HepG2 (cell line): Measurements from ENCODE around the gene RPL41. TPM values are rescaled to one million over a fixed set of nuclear protein-coding genes. Genes with fewer than 3 reads are reported as not detected.
A peak's percentile ranks its signal among the peaks of the same experiment; 100 is the strongest.

ENCODE experiments used
- CREB3 ChIP-seq: sonication (generic); formaldehyde crosslinking; IDR thresholded peaks from 2 replicates; pipeline ENCODE4 v1.5.0; 2020; ENCODE audit warnings: missing genetic modification reagents
- NFYB ChIP-seq: sonication (generic); formaldehyde crosslinking; IDR thresholded peaks from 2 replicates; pipeline ENCODE4 v1.4.0; 2020; ENCODE audit warnings: missing genetic modification reagents
- SCMH1 ChIP-seq: sonication (generic); formaldehyde crosslinking; IDR thresholded peaks from 2 replicates; pipeline ENCODE4 v1.9.0; 2021; ENCODE audit warnings: missing genetic modification reagents, mild to moderate bottlenecking, borderline replicate concordance
- SETDB1 ChIP-seq: sonication (generic); formaldehyde crosslinking; IDR thresholded peaks from 2 replicates; pipeline ENCODE4 v1.5.1; 2020; ENCODE audit warnings: missing genetic modification reagents, mild to moderate bottlenecking, borderline replicate concordance
- SMARCE1 ChIP-seq: fragments of 450-650 bp; IDR thresholded peaks from 2 replicates; pipeline ENCODE4 v1.6.1; 2017; ENCODE audit warnings: borderline replicate concordance
- SNAPC4 ChIP-seq: sonication (generic); formaldehyde crosslinking; IDR thresholded peaks from 2 replicates; pipeline ENCODE4 v1.4.0; 2020; ENCODE audit warnings: mild to moderate bottlenecking, missing genetic modification reagents
- ZBTB33 ChIP-seq: sonication (generic); formaldehyde crosslinking; IDR thresholded peaks from 2 replicates; pipeline ENCODE4 v1.4.0; 2020; ENCODE audit warnings: missing genetic modification reagents
- ZKSCAN8 ChIP-seq: IDR thresholded peaks from 2 replicates; pipeline ENCODE4 v1.6.1; 2016; ENCODE audit warnings: borderline replicate concordance, missing genetic modification reagents, missing compliant biosample characterization
- ZNF746 ChIP-seq: sonication (generic); formaldehyde crosslinking; IDR thresholded peaks from 2 replicates; pipeline ENCODE4 v1.8.0; 2022; ENCODE audit warnings: mild to moderate bottlenecking, missing genetic modification reagents
- polyA plus RNA-seq, 8 experiments: library from polyadenylated mRNA; depleted of rRNA in 3 of 8; stranded (reverse) in 7 of 8; unstranded in 1 of 8; fragments of >200 nt; fragmentation: Illumina TruSeq in 4 of 8; extraction: Trizol in 4 of 8; gene quantifications; 2 replicates each; pipeline versions ENCODE4 v1.2.1 to v1.2.3, GENCODE V29; 2011 to 2016; ENCODE audit warnings: low read depth in 4 of 8, missing spikeins in 1 of 8, mixed read lengths in 1 of 8; ENCODE audit not compliant: insufficient read depth in 1 of 8
- total RNA-seq, 5 experiments: library from RNA; depleted of rRNA; stranded (reverse); fragments of >200 nt; fragmentation: Illumina TruSeq; extraction: Trizol; gene quantifications; 2 replicates each; pipeline ENCODE4 v1.2.3, GENCODE V29; 2016; ENCODE audit warnings: low read depth in 1 of 5
- TF ChIP-seq, protein P1 (sequence below): sonication (generic); formaldehyde crosslinking; conservative IDR thresholded peaks from 2 replicates; pipeline ENCODE4 v1.4.0; 2020; ENCODE audit warnings: missing genetic modification reagents
- TF ChIP-seq, protein P2 (sequence below): sonication (generic); formaldehyde crosslinking; IDR thresholded peaks from 2 replicates; pipeline ENCODE4 v1.4.0; 2020; ENCODE audit warnings: missing genetic modification reagents, borderline replicate concordance

The RPL41 gene
- total and polyA plus RNA-seq, 2 of the 13 experiments (the other 11 are each of a cell fraction or from before 2014, with no cell fraction given) = 4,012 to 7,670 TPM

GRCh38 chr12:56079723-56080555 lies 36.5 kb upstream of the RPL41 start, which contains the start of gene ERBB3 (continued):
- TF ChIP-seq, protein P1, sequence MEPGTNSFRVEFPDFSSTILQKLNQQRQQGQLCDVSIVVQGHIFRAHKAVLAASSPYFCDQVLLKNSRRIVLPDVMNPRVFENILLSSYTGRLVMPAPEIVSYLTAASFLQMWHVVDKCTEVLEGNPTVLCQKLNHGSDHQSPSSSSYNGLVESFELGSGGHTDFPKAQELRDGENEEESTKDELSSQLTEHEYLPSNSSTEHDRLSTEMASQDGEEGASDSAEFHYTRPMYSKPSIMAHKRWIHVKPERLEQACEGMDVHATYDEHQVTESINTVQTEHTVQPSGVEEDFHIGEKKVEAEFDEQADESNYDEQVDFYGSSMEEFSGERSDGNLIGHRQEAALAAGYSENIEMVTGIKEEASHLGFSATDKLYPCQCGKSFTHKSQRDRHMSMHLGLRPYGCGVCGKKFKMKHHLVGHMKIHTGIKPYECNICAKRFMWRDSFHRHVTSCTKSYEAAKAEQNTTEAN (CRISPR knock-in tag) = peak; percentile 66; the same call in 1 of the 2 replicates
- TF ChIP-seq ZNF746 (CRISPR knock-in tag) (peak; percentile 98), SNAPC4 (CRISPR knock-in tag) (peak; percentile 35; the same call in 1 of the 2 replicates), NFYB (CRISPR knock-in tag) (no peak), SCMH1 (CRISPR knock-in tag) (no peak), CREB3 (CRISPR knock-in tag) (no peak; the same call in 1 of the 2 replicates), ZBTB33 (CRISPR knock-in tag) (no peak; the same call in 1 of the 2 replicates), SETDB1 (CRISPR knock-in tag) (no peak), ZKSCAN8 (CRISPR knock-in tag) (no peak), SMARCE1 (no peak)
- TF ChIP-seq, protein P2, sequence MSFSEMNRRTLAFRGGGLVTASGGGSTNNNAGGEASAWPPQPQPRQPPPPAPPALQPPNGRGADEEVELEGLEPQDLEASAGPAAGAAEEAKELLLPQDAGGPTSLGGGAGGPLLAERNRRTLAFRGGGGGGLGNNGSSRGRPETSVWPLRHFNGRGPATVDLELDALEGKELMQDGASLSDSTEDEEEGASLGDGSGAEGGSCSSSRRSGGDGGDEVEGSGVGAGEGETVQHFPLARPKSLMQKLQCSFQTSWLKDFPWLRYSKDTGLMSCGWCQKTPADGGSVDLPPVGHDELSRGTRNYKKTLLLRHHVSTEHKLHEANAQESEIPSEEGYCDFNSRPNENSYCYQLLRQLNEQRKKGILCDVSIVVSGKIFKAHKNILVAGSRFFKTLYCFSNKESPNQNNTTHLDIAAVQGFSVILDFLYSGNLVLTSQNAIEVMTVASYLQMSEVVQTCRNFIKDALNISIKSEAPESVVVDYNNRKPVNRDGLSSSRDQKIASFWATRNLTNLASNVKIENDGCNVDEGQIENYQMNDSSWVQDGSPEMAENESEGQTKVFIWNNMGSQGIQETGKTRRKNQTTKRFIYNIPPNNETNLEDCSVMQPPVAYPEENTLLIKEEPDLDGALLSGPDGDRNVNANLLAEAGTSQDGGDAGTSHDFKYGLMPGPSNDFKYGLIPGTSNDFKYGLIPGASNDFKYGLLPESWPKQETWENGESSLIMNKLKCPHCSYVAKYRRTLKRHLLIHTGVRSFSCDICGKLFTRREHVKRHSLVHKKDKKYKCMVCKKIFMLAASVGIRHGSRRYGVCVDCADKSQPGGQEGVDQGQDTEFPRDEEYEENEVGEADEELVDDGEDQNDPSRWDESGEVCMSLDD = no peak
